Large intestine (tissue), 3 donors: ENCODE data around the gene TOE1. TPM values are rescaled to one million over a fixed set of nuclear protein-coding genes. Genes with fewer than 3 reads are reported as not detected.

Source experiments
- DNase-seq, 2 donors: peaks; one replicate each; pipeline versions ENCODE4 v3.0.0 to v3.0.0-alpha.2; 2013
- H3K27ac ChIP-seq: one replicate; pipeline ENCODE4 v1.5.1; 2013; ENCODE audit warnings: low read length
- H3K27me3 ChIP-seq: 2 replicates; pipeline ENCODE4 v1.6.1; 2013; ENCODE audit warnings: low read length; ENCODE audit not compliant: control insufficient read depth, insufficient read depth
- H3K36me3 ChIP-seq: 2 replicates; pipeline ENCODE4 v1.6.1; 2013; ENCODE audit warnings: low read length; ENCODE audit not compliant: control insufficient read depth, insufficient read depth
- H3K4me1 ChIP-seq: one replicate; pipeline ENCODE4 v1.6.1; 2013; ENCODE audit warnings: low read length; ENCODE audit not compliant: control insufficient read depth, insufficient read depth
- H3K4me3 ChIP-seq: one replicate; pipeline ENCODE4 v1.5.1; 2013; ENCODE audit warnings: low read length
- H3K9me3 ChIP-seq: one replicate; pipeline ENCODE4 v1.6.1; 2013; ENCODE audit warnings: mild to moderate bottlenecking, low read depth, low read length, moderate library complexity; ENCODE audit not compliant: control insufficient read depth
- WGBS: methylation state at CpG from one replicate; pipeline ENCODE4 v1.1.5; 2013; ENCODE audit warnings: low lambda C conversion rate; ENCODE audit not compliant: insufficient coverage; 5-methylcytosine and 5-hydroxymethylcytosine counted together
- polyA plus RNA-seq: library from polyadenylated mRNA; unstranded; fragments of 120-200 nt; gene quantifications from one replicate; pipeline ENCODE4 v1.2.1, GENCODE V29; 2013

TOE1 gene
- polyA plus RNA-seq, 1 donor: 13.4 TPM

DNA sequence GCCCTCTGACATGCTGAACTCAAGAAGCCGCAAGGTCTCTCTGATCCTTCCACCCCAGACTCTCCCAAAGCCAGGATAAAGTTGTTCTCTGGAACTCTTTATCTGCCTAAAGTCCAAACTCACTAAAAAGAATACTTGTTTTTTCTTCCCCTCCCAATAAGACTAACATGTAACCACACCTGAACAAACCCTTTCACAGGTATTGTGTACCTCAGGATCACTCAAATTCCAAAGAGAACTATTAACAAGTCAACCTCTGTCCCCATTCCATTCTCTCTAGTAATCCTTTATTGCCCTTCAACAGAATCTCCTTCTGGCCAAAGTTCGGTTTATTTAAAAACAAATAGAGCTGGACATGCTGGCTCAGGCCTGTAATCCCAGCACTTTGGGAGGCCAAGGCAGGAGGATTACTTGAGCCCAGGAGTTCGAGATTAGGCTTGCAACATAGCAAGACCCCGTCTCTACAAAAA, 4.1 kb upstream of the TOE1 start:
- Histone ChIP-seq H3K27ac (peak overlapping the region; percentile 95), H3K36me3 (peaks cover 36% of the 10 kb centered on the region), H3K4me1 (peaks cover 49% of the 10 kb centered on the region), H3K27me3 (no peaks in the 10 kb centered on the region), H3K4me3 (no peak overlapping the region), H3K9me3 (no peaks in the 10 kb centered on the region)
- peak; percentile 79 to 90 for DNase-seq
- WGBS: no CpG with 5 or more reads among the region's 4 CpGs

DNA sequence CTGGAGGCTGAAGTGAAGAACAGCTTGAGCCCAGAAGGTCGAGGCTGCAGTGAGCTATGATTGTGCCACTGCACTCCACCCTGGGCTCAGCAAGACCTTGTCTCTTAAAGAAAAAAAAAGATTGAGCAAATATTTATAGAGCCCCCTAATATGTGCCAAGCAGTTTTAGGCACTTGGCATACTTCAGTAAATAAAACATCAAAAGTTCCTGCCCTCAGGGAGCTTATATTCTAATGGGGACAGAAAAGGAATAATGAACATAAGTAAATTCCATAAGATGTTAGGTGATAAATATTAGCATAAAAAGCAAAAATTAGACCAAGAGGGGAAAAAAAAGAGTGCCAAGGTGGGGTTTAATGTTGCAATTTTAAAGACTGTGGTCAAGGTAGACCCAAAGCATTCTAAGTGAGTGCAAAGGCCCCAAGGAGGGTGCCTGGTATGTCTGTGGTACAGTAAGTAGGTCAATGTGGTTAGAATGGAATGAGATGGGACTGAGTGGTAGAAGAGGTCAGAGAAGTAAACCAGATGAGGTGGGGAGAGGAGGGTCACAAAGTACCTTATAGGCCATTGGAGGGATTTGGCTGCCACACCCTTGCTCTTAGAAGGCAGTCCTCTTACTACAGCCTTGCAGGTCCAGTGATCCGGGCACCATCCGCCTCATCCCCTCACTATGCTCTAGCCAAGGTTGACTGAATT, 2.2 kb upstream of the TOE1 start:
- no CpG with 5 or more reads among the region's 3 CpGs for WGBS
- peaks cover 34% of the 10 kb centered on the region for H3K36me3 ChIP-seq
- no peak overlapping the region for H3K4me3 ChIP-seq
- H3K9me3 ChIP-seq: no peaks in the 10 kb centered on the region
- H3K4me1 ChIP-seq: peaks cover 59% of the 10 kb centered on the region
- H3K27ac ChIP-seq: peak overlapping the region; percentile 95
- H3K27me3 ChIP-seq: no peaks in the 10 kb centered on the region
- no peak for DNase-seq

DNA sequence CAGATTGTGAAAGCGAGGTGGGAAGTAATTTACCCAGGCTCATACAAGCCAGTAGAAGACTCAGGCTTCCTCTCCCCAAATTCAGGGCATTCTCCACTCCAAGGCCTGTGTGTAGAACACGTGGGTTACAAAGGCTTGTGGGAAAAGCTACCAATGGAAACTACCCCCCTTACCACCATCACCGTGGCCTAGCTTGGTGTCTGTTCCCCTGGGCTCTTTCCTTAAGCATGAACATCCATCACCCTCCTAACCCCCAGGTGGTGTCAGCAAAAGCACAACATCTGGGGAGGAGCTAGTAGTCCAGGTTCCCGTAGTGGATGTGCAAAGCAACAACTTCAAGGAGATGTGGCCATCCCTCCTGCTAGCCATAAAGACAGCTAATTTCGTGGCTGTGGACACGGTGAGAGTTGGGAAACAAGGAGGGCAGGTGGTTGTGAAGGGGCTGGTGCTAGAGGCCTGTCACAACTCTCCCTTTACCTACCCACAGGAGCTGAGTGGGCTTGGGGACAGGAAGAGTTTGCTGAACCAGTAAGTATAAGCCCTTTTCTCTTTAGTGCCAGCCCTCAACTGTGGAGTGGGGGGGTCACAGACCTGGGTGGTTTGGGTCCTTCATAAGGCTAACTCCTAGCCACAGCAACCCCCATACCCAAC, 971 bp downstream of the TOE1 start:
- Histone ChIP-seq H3K4me3 (peak overlapping the region; percentile 94), H3K27ac (peak overlapping the region; percentile 95), H3K9me3 (no peaks in the 10 kb centered on the region), H3K27me3 (no peaks in the 10 kb centered on the region), H3K36me3 (peaks cover 49% of the 10 kb centered on the region), H3K4me1 (peaks cover 38% of the 10 kb centered on the region)
- WGBS: no CpG with 5 or more reads among the region's 6 CpGs
- DNase-seq: peak in 1 of 2 donors; percentile 32

DNA sequence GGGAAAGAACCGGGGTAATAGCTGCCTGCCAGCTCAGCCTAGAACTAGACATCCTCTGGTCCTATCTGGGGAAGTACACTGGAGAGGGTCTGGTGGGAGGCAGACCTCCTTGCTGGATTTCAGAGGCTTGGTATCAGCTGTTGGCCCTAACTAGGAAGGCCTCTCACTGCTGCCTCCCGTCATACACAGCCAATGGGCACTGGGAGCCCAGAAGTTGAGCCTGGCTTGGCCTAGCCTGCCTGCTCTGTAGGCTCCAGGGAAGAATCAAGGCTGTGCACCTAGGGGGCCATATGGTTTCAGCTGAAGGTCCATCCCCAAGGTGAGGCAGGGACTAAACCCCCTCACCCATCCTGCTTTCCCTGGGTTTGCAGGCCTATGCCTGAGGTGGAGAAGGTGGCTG, 4.5 kb downstream of the TOE1 start:
- H3K27me3 ChIP-seq: no peaks in the 10 kb centered on the region
- H3K4me3 ChIP-seq: no peak overlapping the region
- H3K36me3 ChIP-seq: peaks cover 59% of the 10 kb centered on the region
- DNase-seq: no peak
- WGBS: no CpG with 5 or more reads among the region's 2 CpGs
- H3K4me1 ChIP-seq: peaks cover 13% of the 10 kb centered on the region
- no peak overlapping the region for H3K27ac ChIP-seq
- H3K9me3 ChIP-seq: no peaks in the 10 kb centered on the region

DNA sequence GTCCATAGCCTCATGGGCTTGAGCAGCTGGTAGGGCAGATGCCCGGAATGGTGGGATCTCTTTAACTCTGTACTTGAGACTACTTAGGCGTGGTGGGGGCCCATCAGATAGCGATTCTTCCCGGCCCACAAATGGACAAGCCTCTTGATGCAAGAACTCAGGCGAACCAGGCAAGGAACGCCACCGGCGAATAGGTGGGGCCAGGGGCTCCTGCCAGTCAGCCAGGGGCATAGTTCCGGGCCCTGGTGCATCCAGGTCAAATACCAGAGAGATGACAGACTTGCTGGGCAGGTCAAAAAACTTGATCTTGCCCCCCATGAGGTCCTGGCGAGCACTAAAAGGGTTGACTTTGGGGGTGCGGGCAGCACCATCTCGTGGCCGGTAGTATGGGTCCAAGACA, 5.0 kb downstream of the TOE1 start:
- no peak for DNase-seq
- WGBS: no CpG with 5 or more reads among the region's 13 CpGs
- H3K4me1 ChIP-seq: peaks cover 13% of the 10 kb centered on the region
- no peak overlapping the region for H3K27ac ChIP-seq
- no peaks in the 10 kb centered on the region for H3K27me3 ChIP-seq
- no peaks in the 10 kb centered on the region for H3K9me3 ChIP-seq
- no peak overlapping the region for H3K4me3 ChIP-seq
- H3K36me3 ChIP-seq: peaks cover 59% of the 10 kb centered on the region

DNA sequence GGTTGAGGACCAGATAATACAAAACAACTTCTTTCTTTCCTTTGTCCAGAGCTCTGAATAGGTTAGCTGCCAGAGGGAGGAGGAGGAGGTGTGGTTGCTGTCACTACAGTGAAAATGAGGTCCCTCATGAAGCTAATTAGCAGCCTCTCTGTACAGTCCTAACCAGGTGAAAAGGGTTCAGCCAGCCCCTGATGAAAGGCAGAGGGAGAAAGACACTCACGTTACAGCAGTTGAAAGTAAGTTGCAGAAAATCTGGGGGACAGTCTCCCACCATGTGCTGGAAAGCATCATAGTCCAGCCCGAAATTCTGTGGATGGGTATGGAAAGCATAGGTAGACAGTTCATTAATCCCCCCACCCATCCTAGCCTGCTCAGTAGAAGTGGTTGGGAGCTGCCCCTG, 6.5 kb downstream of the TOE1 start:
- Histone ChIP-seq H3K9me3 (no peaks in the 10 kb centered on the region), H3K27ac (no peak overlapping the region), H3K4me1 (peaks cover 4% of the 10 kb centered on the region), H3K4me3 (no peak overlapping the region), H3K36me3 (peaks cover 53% of the 10 kb centered on the region), H3K27me3 (no peaks in the 10 kb centered on the region)
- no peak for DNase-seq
- no CpG with 5 or more reads among the region's 2 CpGs for WGBS

DNA sequence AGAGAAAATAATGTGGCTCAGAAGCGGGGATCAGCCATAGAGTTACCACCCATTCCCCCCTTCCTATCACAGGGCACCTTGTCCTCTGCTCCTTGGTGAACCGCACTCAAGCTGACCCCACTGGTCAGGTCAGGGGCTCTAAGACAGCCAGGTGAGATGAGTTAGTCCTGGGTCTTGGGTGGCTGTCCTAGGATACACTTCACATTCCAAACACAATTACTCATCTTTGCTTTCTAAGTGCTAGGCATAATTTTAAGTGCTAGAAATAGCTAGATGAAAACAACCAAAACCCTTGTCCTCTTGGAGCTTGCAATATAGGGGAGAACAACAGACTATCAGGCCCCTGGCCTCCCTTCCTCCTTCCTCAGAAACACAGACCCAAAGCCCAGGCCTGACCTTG, 8.1 kb downstream of the TOE1 start:
- H3K9me3 ChIP-seq: no peaks in the 10 kb centered on the region
- no peak overlapping the region for H3K4me3 ChIP-seq
- H3K27me3 ChIP-seq: no peaks in the 10 kb centered on the region
- no peaks in the 10 kb centered on the region for H3K4me1 ChIP-seq
- H3K27ac ChIP-seq: no peak overlapping the region
- peaks cover 42% of the 10 kb centered on the region for H3K36me3 ChIP-seq
- no peak for DNase-seq
- no CpG with 5 or more reads among the region's 2 CpGs for WGBS

DNA sequence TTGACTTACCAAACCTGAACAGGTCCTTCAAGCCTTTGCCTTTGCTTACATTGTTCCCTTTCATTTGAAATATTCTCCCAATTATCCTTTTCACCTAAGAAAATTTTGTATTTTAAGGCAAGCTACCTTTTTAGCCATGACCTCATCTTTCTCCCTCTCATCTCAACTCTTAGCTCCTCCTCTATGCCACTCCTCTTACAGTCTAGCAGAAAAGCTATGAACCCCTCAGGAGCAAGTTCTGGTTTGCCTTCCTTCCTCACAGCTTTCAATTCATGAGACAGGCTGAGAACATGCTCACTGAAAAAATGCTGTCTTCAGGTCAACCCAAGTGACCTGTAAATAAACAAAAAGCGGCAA, 8.6 kb downstream of the TOE1 start:
- Histone ChIP-seq H3K4me1 (no peaks in the 10 kb centered on the region), H3K27me3 (no peaks in the 10 kb centered on the region), H3K4me3 (no peak overlapping the region), H3K36me3 (peaks cover 37% of the 10 kb centered on the region), H3K9me3 (no peaks in the 10 kb centered on the region), H3K27ac (no peak overlapping the region)
- no peak for DNase-seq
- no CpG with 5 or more reads among the region's 1 CpG for WGBS

DNA sequence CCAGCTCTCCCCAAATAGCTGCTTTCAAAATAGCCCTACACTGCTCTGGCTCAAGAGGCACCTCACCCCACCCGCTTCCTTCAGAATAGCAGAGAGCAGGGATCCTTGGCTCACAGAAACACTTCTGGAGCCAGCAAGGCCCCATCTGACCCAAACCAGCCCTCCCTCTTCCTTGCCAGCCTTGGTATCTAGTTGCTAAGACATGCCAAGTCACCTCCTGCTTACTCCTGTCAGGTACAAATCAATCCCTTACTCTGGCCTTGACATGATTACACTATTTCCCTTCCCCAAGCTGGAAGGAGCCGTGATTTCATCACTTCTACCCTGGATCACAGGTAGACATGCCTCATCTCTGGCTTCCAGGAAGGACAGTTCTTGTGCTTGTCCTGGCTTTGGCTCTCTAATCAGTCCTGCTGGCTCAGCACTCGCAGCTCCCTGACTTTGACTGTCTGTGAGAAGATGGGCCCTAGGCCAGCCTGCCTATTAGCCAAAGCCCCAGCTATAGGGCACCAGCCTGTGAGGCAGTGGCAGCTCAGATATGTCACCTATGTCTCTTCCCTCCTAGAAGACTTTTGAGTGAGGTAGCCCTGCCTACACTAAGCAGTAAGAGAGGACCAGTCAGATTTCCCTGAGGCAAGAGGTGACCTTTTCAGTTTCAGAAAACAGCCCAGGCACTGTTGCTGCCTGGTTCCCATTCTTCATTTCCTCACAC, 9.2 kb downstream of the TOE1 start:
- Histone ChIP-seq H3K27ac (no peak overlapping the region), H3K36me3 (peaks cover 34% of the 10 kb centered on the region)
- WGBS: 83% methylated on average over 1 of the region's 3 CpGs

DNA sequence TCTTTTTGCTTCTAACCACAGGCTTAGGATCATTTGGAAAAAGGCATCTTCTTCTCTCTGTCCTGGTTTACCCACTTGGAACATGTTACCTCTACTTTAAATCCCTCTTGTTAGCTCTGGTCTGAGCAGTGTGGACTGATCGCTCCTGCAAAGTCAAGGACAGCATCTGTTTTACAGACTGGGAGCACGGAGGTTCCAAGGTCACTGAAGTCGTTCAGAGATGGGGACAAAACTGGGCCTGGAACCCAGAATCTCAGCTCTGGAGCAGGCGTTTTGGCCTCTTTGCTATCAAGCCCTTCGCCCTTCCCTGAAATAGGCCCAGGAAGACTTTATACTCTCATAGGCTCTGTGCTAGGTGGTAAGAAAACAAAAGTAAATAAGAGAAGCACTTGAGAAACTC, 11.5 kb downstream of the TOE1 start:
- no CpG with 5 or more reads among the region's 5 CpGs for WGBS
- no peak for DNase-seq
- Histone ChIP-seq H3K27me3 (no peaks in the 10 kb centered on the region), H3K4me1 (no peaks in the 10 kb centered on the region), H3K27ac (no peak overlapping the region), H3K9me3 (no peaks in the 10 kb centered on the region), H3K36me3 (peaks cover 12% of the 10 kb centered on the region), H3K4me3 (no peak overlapping the region)

More for the DNA sequence above, 9.2 kb downstream of the TOE1 start:
- no peak for DNase-seq
- Histone ChIP-seq H3K4me3 (no peak overlapping the region), H3K9me3 (no peaks in the 10 kb centered on the region), H3K27me3 (no peaks in the 10 kb centered on the region), H3K4me1 (no peaks in the 10 kb centered on the region)
